Fibroblast of villous mesenchyme (primary cell): ENCODE data around the gene CABLES2. TPM values are rescaled to one million over a fixed set of nuclear protein-coding genes. Genes with fewer than 3 reads are reported as not detected.
A peak's percentile ranks its signal among the peaks of the same experiment; 100 is the strongest.

Experiments
- DNase-seq: peaks from one replicate; pipeline ENCODE4 v3.0.0-alpha.2; 2010; ENCODE audit warnings: low read depth
- H3K4me3 ChIP-seq: 2 replicates; pipeline ENCODE4 v1.5.1; 2011; ENCODE audit warnings: low read depth, mild to moderate bottlenecking, low read length
- CTCF ChIP-seq: IDR thresholded peaks from 2 replicates; pipeline ENCODE4 v1.5.1; 2012; ENCODE audit warnings: low read depth, mild to moderate bottlenecking, low read length; ENCODE audit not compliant: insufficient read depth
- total RNA-seq: library from RNA; depleted of rRNA; stranded (reverse); fragments of >200 nt; gene quantifications from 2 replicates; pipeline ENCODE4 v1.2.3, GENCODE V29; 2012

The CABLES2 gene
- total RNA-seq, 1 donor, result 1.7 TPM

- H3K4me3 ChIP-seq, result no peak overlapping the region
- TF ChIP-seq CTCF, result no peak
- peak; percentile 78 for DNase-seq
These were observed 49.9 kb downstream of the CABLES2 start for GRCh38 chr20:62357187-62357667.

- H3K4me3 ChIP-seq, result no peak overlapping the region
- no peak for DNase-seq
- TF ChIP-seq CTCF, result no peak
These were observed 50.4 kb downstream of the CABLES2 start for GRCh38 chr20:62356589-62357186.

- no peak for DNase-seq
- H3K4me3 ChIP-seq, result no peak overlapping the region
- no peak for TF ChIP-seq CTCF
These were observed 51.1 kb downstream of the CABLES2 start for GRCh38 chr20:62355878-62356588.

GRCh38 chr20:62355516-62355877 lies 51.6 kb downstream of the CABLES2 start:
- TF ChIP-seq CTCF, result no peak
- no peak for DNase-seq
- H3K4me3 ChIP-seq, result no peak overlapping the region

- H3K4me3 ChIP-seq, result no peak overlapping the region
- DNase-seq, result no peak
- TF ChIP-seq CTCF, result no peak
These were observed 52.2 kb downstream of the CABLES2 start for GRCh38 chr20:62354811-62355341.

- TF ChIP-seq CTCF, result no peak
- H3K4me3 ChIP-seq, result no peak overlapping the region
- no peak for DNase-seq
These were observed 52.9 kb downstream of the CABLES2 start for GRCh38 chr20:62354031-62354808.
